ENCODE measurements around the gene CNR2. TPM values are rescaled to one million over a fixed set of nuclear protein-coding genes. Genes with fewer than 3 reads are reported as not detected.

CNR2 gene
- polyA plus RNA-seq, 1 of the 3 experiments (the other 2 are of a cell fraction), result not detected

GRCh38 chr1:23957096-23957495, 43.9 kb upstream of the CNR2 start (continued):
- TF ChIP-seq RFX5 (IDR thresholded peaks at IDR 0.05; ENCODE audit: low read length) (0 out of 2 replicates have a peak, but pooled peaks have one; percentile 1), CHD2 (IDR thresholded peaks at IDR 0.05; ENCODE audit: low read length, partially characterized antibody) (peak; percentile 63), REST (IDR thresholded peaks at IDR 0.05; ENCODE audit: low read depth, low read length) (no peak), RAD21 (IDR thresholded peaks at IDR 0.05; ENCODE audit: low read length) (no peak), PBX3 (IDR thresholded peaks at IDR 0.05) (no peak), GABPA (IDR thresholded peaks at IDR 0.05; ENCODE audit: low read depth) (no peak), TAF1 (IDR thresholded peaks at IDR 0.05; ENCODE audit: borderline replicate concordance, low read depth, low read length) (no peak), POLR2AphosphoS5 (IDR thresholded peaks at IDR 0.05; ENCODE audit: low read depth, low read length) (no peak)

DNA sequence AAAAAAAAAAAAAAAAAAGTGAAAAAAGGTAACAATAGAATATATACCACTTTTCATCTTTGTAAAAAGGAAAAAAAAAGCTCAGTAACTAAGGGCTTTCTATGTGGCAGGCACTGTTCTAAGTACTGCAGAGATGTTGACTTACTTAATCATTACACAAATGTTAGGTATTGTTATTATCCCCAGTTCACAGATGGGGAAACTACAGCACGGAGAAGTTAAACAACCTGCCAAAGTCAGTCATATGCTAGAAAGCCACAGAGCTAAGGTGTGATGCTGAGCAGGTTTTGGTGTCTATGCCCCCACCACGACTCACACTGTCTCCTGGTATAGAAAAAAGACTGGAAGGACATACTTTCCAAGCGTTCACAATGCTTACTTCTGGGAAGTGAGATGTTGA, 39.9 kb upstream of the CNR2 start:
- 86% methylated on average over 3 of the region's 3 CpGs for WGBS (ENCODE audit: low lambda C conversion rate)
- POLR2A ChIA-PET, result no interaction called here
- CTCF ChIA-PET, result interaction anchor here (1.0 kb wide), 1 partner anchor 14 kb away, joined by 3 read pairs; no protein-coding TSS in a partner anchor

GRCh38 chr1:23947366-23947765, 34.2 kb upstream of the CNR2 start:
- DNase-seq, result no peak
- H3K36me3 ChIP-seq (replicated peaks in 1 of 2; ENCODE audit: control insufficient read depth in 1 of 2, insufficient read depth in 2 of 2, low read length in 1 of 2), result no peaks in the 10 kb centered on the region
- H3F3A ChIP-seq (replicated peaks; ENCODE audit: insufficient read depth), result peaks cover 18% of the 10 kb centered on the region
- TF ChIP-seq RFX5 (IDR thresholded peaks at IDR 0.05; ENCODE audit: low read length) (no peak), GABPA (IDR thresholded peaks at IDR 0.05; ENCODE audit: low read depth) (no peak), EP300 (IDR thresholded peaks at IDR 0.05; ENCODE audit: borderline replicate concordance in 1 of 2, low read depth in 1 of 2, low read length in 1 of 2) (no peak), POLR2AphosphoS5 (IDR thresholded peaks at IDR 0.05; ENCODE audit: low read depth, low read length) (no peak), MEF2A (IDR thresholded peaks at IDR 0.05; ENCODE audit: borderline replicate concordance, low read depth) (no peak), TEAD4 (IDR thresholded peaks at IDR 0.05; ENCODE audit: borderline replicate concordance, insufficient read depth) (no peak), NRF1 (IDR thresholded peaks at IDR 0.05; ENCODE audit: low read depth, low read length) (no peak), FOXM1 (IDR thresholded peaks at IDR 0.05; ENCODE audit: low read depth) (no peak), FOSL2 (IDR thresholded peaks at IDR 0.05; ENCODE audit: borderline replicate concordance, low read depth) (no peak), TAF1 (IDR thresholded peaks at IDR 0.05; ENCODE audit: borderline replicate concordance, low read depth, low read length) (no peak), RAD21 (IDR thresholded peaks at IDR 0.05; ENCODE audit: low read length) (no peak), NFIC (IDR thresholded peaks at IDR 0.05; ENCODE audit: borderline replicate concordance) (no peak)
- H3K27me3 ChIP-seq (ENCODE audit: insufficient read depth), result no peaks in the 10 kb centered on the region
- H3K9me2 ChIP-seq, result no peaks in the 10 kb centered on the region
- H3K4me3 ChIP-seq (ENCODE audit: low read depth in 2 of 2, low read length in 1 of 2), result no peak overlapping the region
- no peak overlapping the region for H3K9ac ChIP-seq
- no peaks in the 10 kb centered on the region for H4K20me1 ChIP-seq (ENCODE audit: insufficient read depth)
- H3K27ac ChIP-seq (ENCODE audit: low read depth in 2 of 2, low read length in 1 of 2), result no peak overlapping the region
- peaks cover 0 to 4% of the 10 kb centered on the region in 2 experiments; a peak in 1 of 4 replicates for H3K4me1 ChIP-seq (ENCODE audit: control insufficient read depth in 1 of 2, insufficient read depth in 2 of 2, low read depth in 1 of 2, low read length in 1 of 2)
- no peak overlapping the region for H3K4me2 ChIP-seq
- peaks cover 22% of the 10 kb centered on the region for H3K9me3 ChIP-seq
- no peaks in the 10 kb centered on the region for H3K79me2 ChIP-seq (ENCODE audit: insufficient read depth)
- no peak overlapping the region; the same call in 1 of the 2 replicates for H2AFZ ChIP-seq (ENCODE audit: low read depth)
- CTCF ChIA-PET, result interaction anchor here (0.9 kb wide), 1 partner anchor 30 kb away, joined by 4 read pairs; no protein-coding TSS in a partner anchor
- POLR2A ChIA-PET, result no interaction called here

More for the DNA sequence above, 39.9 kb upstream of the CNR2 start:
- Histone ChIP-seq H3K4me2 (no peak overlapping the region), H3K79me2 (ENCODE audit: insufficient read depth) (no peaks in the 10 kb centered on the region), H3K27me3 (ENCODE audit: insufficient read depth) (no peaks in the 10 kb centered on the region), H2AFZ (ENCODE audit: low read depth) (no peak overlapping the region), H3K36me3 (replicated peaks in 1 of 2; ENCODE audit: control insufficient read depth in 1 of 2, insufficient read depth in 2 of 2, low read length in 1 of 2) (no peaks in the 10 kb centered on the region), H3K9me2 (no peaks in the 10 kb centered on the region), H3K4me3 (ENCODE audit: low read depth in 2 of 2, low read length in 1 of 2) (no peak overlapping the region), H4K20me1 (ENCODE audit: insufficient read depth) (no peaks in the 10 kb centered on the region), H3K4me1 (ENCODE audit: control insufficient read depth in 1 of 2, insufficient read depth in 2 of 2, low read depth in 1 of 2, low read length in 1 of 2) (peaks cover 9 to 13% of the 10 kb centered on the region in 2 experiments; a peak in 2 of 4 replicates), H3K9me3 (no peaks in the 10 kb centered on the region), H3F3A (replicated peaks; ENCODE audit: insufficient read depth) (peaks cover 24% of the 10 kb centered on the region), H3K9ac (no peak overlapping the region), H3K27ac (ENCODE audit: low read depth in 2 of 2, low read length in 1 of 2) (no peak overlapping the region)
- DNase-seq, result no peak
- TF ChIP-seq YY1 (IDR thresholded peaks at IDR 0.05; ENCODE audit: low read depth), result no peak
